HAP-1 (cell line): Measurements from ENCODE around the gene CGB3.
"Not testable (repeated sequence)": the region's sequence is repeated elsewhere in the genome, so short reads cannot be mapped to it uniquely, and the experiment has no call there.

Experiments
- DNase-seq, 2 experiments: peaks; one replicate each; pipeline ENCODE4 v3.0.0-alpha.2; 2016 to 2020; ENCODE audit warnings: low spot score in 2 of 2
- H3K27me3 ChIP-seq: fragments of 250-450 bp; sonication (Bioruptor Pico); 2 replicates; pipeline ENCODE4 v1.5.1; 2020; ENCODE audit warnings: low read depth, mild to moderate bottlenecking, moderate library complexity
- H3K36me3 ChIP-seq: fragments of 250-450 bp; sonication (Bioruptor Pico); replicated peaks from 2 replicates; pipeline ENCODE4 v1.5.1; 2020; ENCODE audit warnings: mild to moderate bottlenecking
- H3K4me1 ChIP-seq: fragments of 250-450 bp; sonication (Bioruptor Pico); 2 replicates; pipeline ENCODE4 v1.5.1; 2020; ENCODE audit warnings: mild to moderate bottlenecking
- H3K4me3 ChIP-seq: fragments of 250-450 bp; sonication (Bioruptor Pico); 2 replicates; pipeline ENCODE4 v1.5.1; 2020; ENCODE audit warnings: mild to moderate bottlenecking, moderate library complexity
- H3K9me3 ChIP-seq: fragments of 250-450 bp; sonication (Bioruptor Pico); 2 replicates; pipeline ENCODE4 v1.5.1; 2020; ENCODE audit warnings: mild to moderate bottlenecking, moderate library complexity
- in situ Hi-C: fragments of 300-500 bp; cut with MboI; formaldehyde crosslinking; loops from 3 replicates; pipeline ENCODE4 v1.14.3; 2020; ENCODE audit warnings: low sequenced_read_pairs, inconsistent platforms, mixed read lengths

Gene CGB3

GRCh38 chr19:49056902-49057596 lies 32.9 kb upstream of the CGB3 start:
- peak overlapping the region; percentile 54 for H3K4me3 ChIP-seq
- not testable (repeated sequence) for H3K27me3 ChIP-seq

DNA sequence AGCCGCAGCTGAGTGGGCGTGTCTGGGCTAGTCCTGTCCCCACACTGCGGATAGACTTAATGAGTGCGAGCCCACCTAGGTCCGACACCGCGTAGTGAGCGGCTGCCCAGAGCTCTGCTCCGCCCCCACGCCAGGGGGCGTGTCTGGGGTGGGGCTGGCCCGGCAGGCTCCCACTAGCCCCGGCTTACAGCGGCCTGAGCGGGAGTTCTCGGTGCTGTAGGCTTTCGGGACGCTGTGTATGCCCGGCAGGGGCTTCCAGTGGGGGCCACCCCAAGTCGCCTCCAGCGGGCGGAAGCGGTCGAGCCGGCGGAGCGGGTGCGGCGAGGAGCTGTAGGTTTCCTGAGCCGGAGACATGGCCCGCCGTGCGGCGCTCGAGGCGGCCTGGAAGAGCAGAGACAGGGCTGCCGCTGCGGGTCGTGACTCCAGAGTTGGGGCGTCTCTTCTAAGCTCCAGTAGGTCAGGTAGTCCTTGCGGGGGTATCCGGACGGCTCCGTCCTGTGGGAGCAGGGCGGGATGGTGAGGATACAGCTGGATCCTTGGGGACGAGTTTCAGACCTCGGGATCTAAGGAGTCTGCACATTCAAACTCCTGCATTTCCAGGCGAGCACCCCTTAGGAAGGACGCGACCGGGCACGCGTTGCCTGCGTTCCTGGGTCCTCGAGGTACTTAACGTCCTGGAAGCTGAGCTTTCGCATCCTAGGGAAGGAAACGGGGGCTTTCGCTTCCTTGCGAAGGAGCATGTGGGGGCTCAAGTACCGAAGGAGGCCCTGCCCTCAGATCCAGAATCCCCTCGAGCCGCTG lies 32.2 kb upstream of the CGB3 start:
- Histone ChIP-seq H3K27me3 (no peaks in the 10 kb centered on the region), H3K4me3 (peak overlapping the region; percentile 54), H3K36me3 (no peaks in the 10 kb centered on the region), H3K4me1 (peaks cover 4% of the 10 kb centered on the region), H3K9me3 (no peaks in the 10 kb centered on the region)
- DNase-seq: peak; percentile 67 to 87
- in situ Hi-C loops: no loop called here

More at GRCh38 chr19:49056902-49057596, 32.9 kb upstream of the CGB3 start:
- in situ Hi-C loops, H3K9me3 ChIP-seq, H3K36me3 ChIP-seq, DNase-seq, H3K4me1 ChIP-seq: not testable (repeated sequence)

- H3K27me3 ChIP-seq, H3K4me1 ChIP-seq, H3K36me3 ChIP-seq, in situ Hi-C loops, H3K9me3 ChIP-seq, H3K4me3 ChIP-seq, DNase-seq: not testable (repeated sequence)
Measured at GRCh38 chr19:49050376-49051033, 26.4 kb upstream of the CGB3 start.

GRCh38 chr19:49049834-49050233 lies 25.7 kb upstream of the CGB3 start:
- H3K4me3 ChIP-seq, DNase-seq, H3K4me1 ChIP-seq, in situ Hi-C loops, H3K9me3 ChIP-seq, H3K36me3 ChIP-seq, H3K27me3 ChIP-seq: not testable (repeated sequence)

- H3K36me3 ChIP-seq, H3K4me1 ChIP-seq, H3K9me3 ChIP-seq, H3K4me3 ChIP-seq, DNase-seq, in situ Hi-C loops, H3K27me3 ChIP-seq: not testable (repeated sequence)
Measured at GRCh38 chr19:49049011-49049410, 24.9 kb upstream of the CGB3 start, which contains the start of gene CGB8. Gene CGB8, minus strand, starts transcription at chr19:49049111. Its CDS starts 372 bp downstream, at chr19:49048739.

- DNase-seq, H3K4me3 ChIP-seq, H3K4me1 ChIP-seq, in situ Hi-C loops, H3K9me3 ChIP-seq, H3K36me3 ChIP-seq, H3K27me3 ChIP-seq: not testable (repeated sequence)
Measured at GRCh38 chr19:49043548-49043947, 19.4 kb upstream of the CGB3 start, which contains the start of gene CGB5. Gene CGB5, plus strand, starts transcription at chr19:49043848. Its CDS starts 362 bp downstream, at chr19:49044210.

GRCh38 chr19:49042666-49043065 lies 18.5 kb upstream of the CGB3 start:
- H3K36me3 ChIP-seq, DNase-seq, H3K9me3 ChIP-seq, H3K4me3 ChIP-seq, H3K4me1 ChIP-seq, H3K27me3 ChIP-seq, in situ Hi-C loops: not testable (repeated sequence)

DNA sequence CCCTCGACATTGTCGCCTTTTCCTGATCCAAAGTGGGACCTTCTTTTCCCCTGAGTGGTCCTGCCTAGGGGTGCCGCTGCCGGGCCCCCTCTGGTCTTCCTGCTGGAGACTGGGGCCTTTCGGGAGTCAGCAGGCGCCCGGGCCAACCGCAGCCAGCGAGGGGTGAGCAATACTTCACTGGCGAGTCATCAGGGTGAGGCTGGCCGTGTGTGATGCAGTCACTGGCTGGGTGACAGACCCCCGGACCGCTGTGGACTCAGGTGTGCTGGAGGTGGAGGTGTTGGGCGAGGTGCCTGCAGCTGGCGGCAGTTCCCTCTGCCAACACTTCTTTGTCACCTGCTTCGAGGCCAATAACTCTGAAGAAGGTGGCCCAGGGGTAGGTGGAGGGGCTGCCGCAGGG lies 18.0 kb upstream of the CGB3 start:
- Histone ChIP-seq H3K4me1 (no peaks in the 10 kb centered on the region), H3K4me3 (no peak overlapping the region), H3K9me3 (no peaks in the 10 kb centered on the region), H3K36me3 (no peaks in the 10 kb centered on the region), H3K27me3 (no peaks in the 10 kb centered on the region)
- DNase-seq: no peak
- in situ Hi-C loops: no loop called here

DNA sequence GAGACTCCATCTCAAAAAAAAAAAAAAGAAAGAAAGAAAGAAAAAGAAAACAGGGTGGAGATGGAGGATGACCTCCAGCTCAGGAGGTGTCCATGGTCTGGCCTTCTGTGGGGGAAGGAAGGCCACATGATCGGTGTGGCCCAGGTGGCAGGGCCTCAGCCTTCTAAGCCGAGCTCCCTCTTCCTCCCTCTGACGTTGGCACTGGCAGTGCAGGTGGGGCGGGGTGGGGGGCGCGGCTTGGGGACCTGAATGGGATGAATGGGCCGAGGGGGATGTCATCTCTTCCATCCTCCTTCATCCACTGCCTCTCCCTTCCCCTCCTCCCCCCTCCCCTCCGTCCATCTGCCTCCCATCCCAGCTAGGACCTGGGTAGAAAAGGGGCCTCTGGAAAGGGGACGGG lies 15.6 kb upstream of the CGB3 start:
- DNase-seq, H3K9me3 ChIP-seq, in situ Hi-C loops, H3K36me3 ChIP-seq, H3K4me3 ChIP-seq, H3K27me3 ChIP-seq, H3K4me1 ChIP-seq: not testable (repeated sequence)

DNA sequence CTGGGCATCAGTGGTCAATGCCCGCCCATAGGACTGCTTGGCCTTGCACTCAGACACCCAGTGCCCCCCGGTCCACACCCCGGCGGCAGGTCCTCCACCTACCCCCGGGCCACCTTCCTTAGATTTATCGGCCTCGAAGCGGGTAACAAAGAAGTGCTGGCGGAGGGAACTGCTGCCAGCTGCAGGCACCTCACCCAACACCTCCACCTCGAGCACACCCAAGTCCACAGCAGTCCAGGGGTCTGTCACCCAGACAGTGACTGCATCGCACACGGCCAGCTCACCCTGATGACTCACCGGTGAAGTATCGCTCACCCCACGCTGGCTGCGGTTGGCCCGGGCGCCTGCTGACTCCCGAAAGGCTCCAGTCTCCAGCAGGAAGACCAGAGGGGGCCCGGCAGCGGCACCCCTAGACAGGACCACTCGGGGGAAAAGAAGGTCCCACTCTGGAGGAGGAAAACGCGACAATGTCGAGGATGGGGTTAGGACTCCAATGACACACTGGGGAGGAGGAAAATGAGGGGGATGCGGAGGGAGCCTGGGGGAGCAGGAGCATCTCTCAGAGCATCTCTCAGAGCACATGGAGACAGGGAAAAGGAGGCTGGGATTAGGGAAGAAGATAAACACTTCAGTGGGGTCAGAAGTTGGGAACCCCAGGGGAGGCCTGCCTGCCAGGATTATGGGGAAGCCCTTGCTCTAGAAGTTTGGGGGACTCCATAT lies 14.6 kb upstream of the CGB3 start:
- in situ Hi-C loops, H3K27me3 ChIP-seq, H3K4me3 ChIP-seq, H3K4me1 ChIP-seq, DNase-seq, H3K36me3 ChIP-seq, H3K9me3 ChIP-seq: not testable (repeated sequence)

GRCh38 chr19:49038111-49038510 lies 14.0 kb upstream of the CGB3 start:
- DNase-seq, H3K36me3 ChIP-seq, H3K4me3 ChIP-seq, H3K27me3 ChIP-seq, in situ Hi-C loops, H3K4me1 ChIP-seq, H3K9me3 ChIP-seq: not testable (repeated sequence)

DNA sequence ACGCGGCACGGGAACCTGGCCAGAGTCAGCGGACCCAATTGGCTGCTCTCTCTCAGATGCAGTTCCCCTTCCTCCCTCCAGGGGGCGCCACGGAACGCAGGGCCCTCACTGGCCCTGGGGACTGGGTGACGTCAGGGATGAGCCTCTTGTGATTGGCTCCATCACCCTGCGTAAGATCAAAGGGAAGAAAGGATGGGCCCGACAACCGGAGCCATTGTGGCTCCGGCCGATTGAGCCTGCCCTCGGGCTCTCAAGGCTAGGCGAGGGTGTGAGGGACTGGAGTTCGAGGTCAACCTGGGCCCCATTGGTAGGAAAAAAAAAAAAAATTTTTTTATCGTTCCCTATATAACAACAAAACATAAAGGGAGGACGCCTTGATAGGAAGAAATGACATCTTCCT lies 12.7 kb upstream of the CGB3 start, which contains the start of gene CGB1:
Gene CGB1, minus strand, starts transcription at position 81 of the 400 bp plus-strand sequence. CDS start 184 bp downstream, outside the sequence.
- peak within 1 kb of the TSS; percentile 13; the same call in 1 of the 2 replicates for H3K4me3 ChIP-seq
- DNase-seq: peak; percentile 64 to 89
- H3K4me1 ChIP-seq, in situ Hi-C loops, H3K9me3 ChIP-seq, H3K36me3 ChIP-seq, H3K27me3 ChIP-seq: not testable (repeated sequence)

DNA sequence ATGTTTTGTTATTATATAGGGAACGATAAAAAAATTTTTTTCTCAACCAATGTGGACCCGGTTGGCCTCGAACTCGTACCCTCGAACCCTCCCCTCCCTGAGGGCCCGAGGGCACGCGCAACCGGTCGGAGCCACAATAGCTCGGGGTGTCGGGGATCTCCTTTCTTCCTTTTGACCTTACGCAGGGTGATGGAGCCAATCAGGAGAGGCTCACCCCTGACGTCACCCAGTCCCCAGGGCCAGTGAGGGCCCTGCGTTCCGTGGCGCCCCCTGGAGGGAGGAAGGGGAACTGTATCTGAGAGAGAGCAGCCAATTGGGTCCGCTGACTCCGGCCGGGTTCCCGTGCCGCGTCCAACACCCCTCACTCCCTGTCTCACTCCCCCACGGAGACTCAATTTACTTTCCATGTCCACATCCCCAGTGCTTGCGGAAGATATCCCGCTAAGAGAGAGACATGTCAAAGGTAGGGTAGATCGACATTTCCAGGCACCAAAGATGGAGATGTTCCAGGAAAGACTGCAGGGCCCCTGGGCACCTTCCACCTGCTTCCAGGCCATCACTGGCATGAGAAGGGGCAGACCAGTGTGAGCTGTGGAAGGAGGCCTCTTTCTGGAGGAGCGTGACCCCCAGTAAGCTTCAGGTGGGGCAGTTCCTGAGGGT lies 7.6 kb upstream of the CGB3 start, which contains the start of gene CGB2:
Gene CGB2, plus strand, starts transcription at position 249 of the 660 bp plus-strand sequence. Its CDS starts 206 bp downstream, at position 455.
- peak; percentile 21 to 80 for DNase-seq
- H3K27me3 ChIP-seq, H3K4me3 ChIP-seq, in situ Hi-C loops, H3K9me3 ChIP-seq, H3K36me3 ChIP-seq, H3K4me1 ChIP-seq: not testable (repeated sequence)
